Testis (tissue), 2 donors: ENCODE results near the gene NUTF2.

Experiments used
- CTCF ChIP-seq, 3 experiments: fragments of 450-650 bp in 2 of 3; fragments of 200-600 bp in 1 of 3; sonication (generic) in 1 of 3; IDR thresholded peaks; one replicate each; pipeline ENCODE4 v1.5.1; 2016 to 2019; ENCODE audit warnings: antibody characterized with exemption in 3 of 3, mild to moderate bottlenecking in 2 of 3, moderate library complexity in 1 of 3
- POLR2A ChIP-seq: fragments of 450-650 bp; IDR thresholded peaks from one replicate; pipeline ENCODE4 v1.6.1; 2017; ENCODE audit warnings: antibody characterized with exemption, mild to moderate bottlenecking, moderate library complexity

GRCh38 chr16:67814567-67814966 is 32.2 kb upstream of the NUTF2 start:
- TF ChIP-seq CTCF (IDR thresholded peaks at IDR 0.05) (no peak), POLR2A (no peak)
